ENCODE results near the gene INHA. TPM values are rescaled to one million over a fixed set of nuclear protein-coding genes. Genes with fewer than 3 reads are reported as not detected.

Gene INHA
- total RNA-seq, 1 experiment from 2014 or later, result 0.31 TPM

DNA sequence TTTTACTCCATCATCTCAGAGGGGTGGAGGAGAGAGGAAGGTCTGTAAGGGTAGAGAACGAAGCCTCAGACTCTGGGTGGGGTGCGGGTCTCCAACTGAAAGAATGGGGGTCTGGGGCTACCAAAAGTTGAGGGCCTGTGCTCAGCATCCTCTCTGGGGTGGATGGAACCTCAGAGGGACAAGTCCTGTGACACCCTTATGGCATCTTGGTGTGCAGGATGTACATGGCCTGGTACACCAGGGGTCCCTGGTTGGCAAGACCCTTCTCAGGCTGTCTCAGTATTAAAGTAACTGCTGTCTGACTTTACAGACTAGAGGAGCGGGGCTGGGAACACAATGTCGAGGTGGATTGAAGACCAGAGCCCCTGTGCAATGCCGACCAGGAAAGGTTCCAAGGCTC lies 53.1 kb downstream of the INHA start:
- no peak for DNase-seq
- no peak overlapping the region for H2AFZ ChIP-seq (ENCODE audit: low read length)
- H4K20me1 ChIP-seq (ENCODE audit: control insufficient read depth, insufficient read depth, insufficient read length), result no peaks in the 10 kb centered on the region
- H3K27ac Mint-ChIP-seq, result no peak overlapping the region
- H4K91ac ChIP-seq (ENCODE audit: insufficient read length, low read depth, low read length), result no peak overlapping the region
- no peak overlapping the region for H3K27ac ChIP-seq (ENCODE audit: insufficient read length, low read depth, low read length)
- H3K79me2 ChIP-seq (ENCODE audit: insufficient read depth, low read length), result no peaks in the 10 kb centered on the region
- TF ChIP-seq, protein P1, sequence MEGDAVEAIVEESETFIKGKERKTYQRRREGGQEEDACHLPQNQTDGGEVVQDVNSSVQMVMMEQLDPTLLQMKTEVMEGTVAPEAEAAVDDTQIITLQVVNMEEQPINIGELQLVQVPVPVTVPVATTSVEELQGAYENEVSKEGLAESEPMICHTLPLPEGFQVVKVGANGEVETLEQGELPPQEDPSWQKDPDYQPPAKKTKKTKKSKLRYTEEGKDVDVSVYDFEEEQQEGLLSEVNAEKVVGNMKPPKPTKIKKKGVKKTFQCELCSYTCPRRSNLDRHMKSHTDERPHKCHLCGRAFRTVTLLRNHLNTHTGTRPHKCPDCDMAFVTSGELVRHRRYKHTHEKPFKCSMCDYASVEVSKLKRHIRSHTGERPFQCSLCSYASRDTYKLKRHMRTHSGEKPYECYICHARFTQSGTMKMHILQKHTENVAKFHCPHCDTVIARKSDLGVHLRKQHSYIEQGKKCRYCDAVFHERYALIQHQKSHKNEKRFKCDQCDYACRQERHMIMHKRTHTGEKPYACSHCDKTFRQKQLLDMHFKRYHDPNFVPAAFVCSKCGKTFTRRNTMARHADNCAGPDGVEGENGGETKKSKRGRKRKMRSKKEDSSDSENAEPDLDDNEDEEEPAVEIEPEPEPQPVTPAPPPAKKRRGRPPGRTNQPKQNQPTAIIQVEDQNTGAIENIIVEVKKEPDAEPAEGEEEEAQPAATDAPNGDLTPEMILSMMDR (conservative IDR thresholded peaks at IDR 0.05), result no peak
- no peak overlapping the region for H3K9ac ChIP-seq (ENCODE audit: extremely low read depth, insufficient read length, low read length)
- H3K4ac ChIP-seq (ENCODE audit: low read depth, low read length), result no peak overlapping the region
- no peak overlapping the region for H2BK120ac ChIP-seq (ENCODE audit: low read depth, low read length, poor library complexity, severe bottlenecking)
- peaks cover 21% of the 10 kb centered on the region for H3K27me3 Mint-ChIP-seq (ENCODE audit: low read depth)
- no peak overlapping the region for H3K23ac ChIP-seq (ENCODE audit: insufficient read length, low read depth, low read length)
- no peak overlapping the region for H3K4me3 Mint-ChIP-seq
- no peak overlapping the region for H4K5ac ChIP-seq (ENCODE audit: insufficient read length, low read depth, low read length)
- H2BK20ac ChIP-seq (ENCODE audit: low read depth, low read length, poor library complexity, severe bottlenecking), result no peak overlapping the region
- no peak overlapping the region for H2BK5ac ChIP-seq (ENCODE audit: insufficient read length, low read length)
- no peak overlapping the region for H4K8ac ChIP-seq (replicated peaks; ENCODE audit: insufficient read length, low read depth, low read length)
- H2BK15ac ChIP-seq (ENCODE audit: low read depth, low read length), result no peak overlapping the region
- peaks cover 6 to 16% of the 10 kb centered on the region in 2 experiments for H3K4me1 Mint-ChIP-seq
- H3K36me3 Mint-ChIP-seq (ENCODE audit: insufficient read depth in 1 of 3, low read depth in 3 of 3), result no peaks in the 10 kb centered on the region; a peak in 2 of 7 replicates
- no peak overlapping the region for H3K18ac ChIP-seq (ENCODE audit: insufficient read length, low read depth, low read length)
- H3K9me3 ChIP-seq (ENCODE audit: control insufficient read depth, low read depth, low read length), result no peaks in the 10 kb centered on the region
- no peak overlapping the region for H2BK12ac ChIP-seq (ENCODE audit: insufficient read length, low read depth, low read length)
- H3K9me3 Mint-ChIP-seq, result no peaks in the 10 kb centered on the region; a peak in 1 of 5 replicates
- H3K4me2 ChIP-seq (ENCODE audit: insufficient read depth, insufficient read length, low read length), result no peak overlapping the region
- no peak overlapping the region for H3T11ph ChIP-seq (ENCODE audit: low read length)
- H3K4me1 ChIP-seq (ENCODE audit: insufficient read depth, low read length), result 0 out of 2 replicates have a peak, but pooled peaks cover 3% of the 10 kb centered on the region
- no peaks in the 10 kb centered on the region for H3K27me3 ChIP-seq (ENCODE audit: insufficient read depth, low read length)
- H3K79me1 ChIP-seq (ENCODE audit: insufficient read depth, low read depth, low read length, poor library complexity, severe bottlenecking), result no peaks in the 10 kb centered on the region
- no peak overlapping the region for H2AK5ac ChIP-seq (ENCODE audit: insufficient read length, low read length)
- H3K14ac ChIP-seq (ENCODE audit: insufficient read depth, low read length), result no peak overlapping the region
- no peaks in the 10 kb centered on the region for H3K23me2 ChIP-seq (ENCODE audit: insufficient read length, low read depth, low read length, poor library complexity, severe bottlenecking)
- no CpG with 5 or more reads among the region's 5 CpGs for WGBS (ENCODE audit: extremely low coverage, insufficient read length, low lambda C conversion rate)
- H3K56ac ChIP-seq (ENCODE audit: insufficient read length, low read depth, low read length), result no peak overlapping the region

Small RNAs within 50 kb of the gene (microRNA-seq; reads per million reads assigned to microRNA genes)
- not detected for gene MIR3132 (ENCODE audit: borderline microRNAs expressed)

Other genes starting within 250 kb of the INHA start
- gene RESP18, start 239.6 kb upstream of the INHA start, total RNA-seq (2021), result not detected in 2 replicates
- 60.9 and 63.5 TPM in 2 replicates for gene DNPEP, start 184.4 kb upstream of the INHA start, total RNA-seq (2021)
- gene DES, start 153.9 kb upstream of the INHA start, total RNA-seq (2021), result 3.0 and 4.6 TPM in 2 replicates
- 23.7 and 25.2 TPM in 2 replicates for gene SPEG, start 137.5 kb upstream of the INHA start, total RNA-seq (2021)
- gene GMPPA, start 73.4 kb upstream of the INHA start, total RNA-seq (2021), result 32.0 and 34.5 TPM in 2 replicates
- 0.37 and 0.42 TPM in 2 replicates for gene ASIC4, start 57.8 kb upstream of the INHA start, total RNA-seq (2021)
- 45.1 and 46.5 TPM in 2 replicates for gene CHPF, start 28.5 kb upstream of the INHA start, total RNA-seq (2021)
- 7.7 and 8.8 TPM in 2 replicates for gene TMEM198, start 28.3 kb upstream of the INHA start, total RNA-seq (2021)
- gene OBSL1, start 771 bp upstream of the INHA start, total RNA-seq (2021), result 139 and 140 TPM in 2 replicates
- 28.1 and 31.1 TPM in 2 replicates for gene STK11IP, start 25.5 kb downstream of the INHA start, total RNA-seq (2021)
- 10.7 and 11.1 TPM in 2 replicates for gene SLC4A3, start 55.3 kb downstream of the INHA start, total RNA-seq (2021)